IMR-90 (cell line): ENCODE results near the gene CFAP161. TPM values are rescaled to one million over a fixed set of nuclear protein-coding genes. Genes with fewer than 3 reads are reported as not detected.
A peak's percentile ranks its signal among the peaks of the same experiment; 100 is the strongest.

Source experiments
- ATAC-seq: fragments of 200-7000 bp; cut with Tn5 transposase; 2 replicates; pipeline ENCODE4 v1.9.1; 2020; ENCODE audit warnings: low read depth, mild to moderate bottlenecking, moderate library complexity
- BruUV-seq: library from RNA; stranded (reverse); fragments of 400-500 nt; replicated peaks from 2 replicates; lab custom pipeline; 2021; lab: Mats Ljungman, UMichigan
- CTCF ChIA-PET: fragments of 300-600 bp; formaldehyde crosslinking; extraction: SDS; loops from one replicate; lab custom pipeline; 2021; ENCODE audit warnings: antibody characterized with exemption; lab: Yijun Ruan, JAX
- POLR2A ChIA-PET: fragments of 300-600 bp; sonication (Branson Sonifier 250); formaldehyde crosslinking; loops from one replicate; lab custom pipeline; 2022; ENCODE audit warnings: antibody characterized with exemption; ENCODE audit not compliant: unreplicated experiment; lab: Charles Lee
- DNase-seq: peaks from one replicate; pipeline ENCODE4 v3.0.0; 2013
- H2AFZ ChIP-seq: replicated peaks from 2 replicates; pipeline ENCODE3; 2013; ENCODE audit warnings: low read length, mild to moderate bottlenecking; ENCODE audit not compliant: poor library complexity
- H2AK5ac ChIP-seq: 2 replicates; pipeline ENCODE4 v1.6.1; 2013; ENCODE audit warnings: low read depth, low read length, inconsistent platforms
- H2AK9ac ChIP-seq: replicated peaks from 2 replicates; pipeline ENCODE3; 2013; ENCODE audit warnings: mild to moderate bottlenecking, low read depth, low read length, moderate library complexity; ENCODE audit not compliant: poor library complexity
- H2BK120ac ChIP-seq: 2 replicates; pipeline ENCODE4 v1.6.1; 2013; ENCODE audit warnings: low read depth, low read length, inconsistent platforms
- H2BK15ac ChIP-seq: 3 replicates; pipeline ENCODE4 v1.6.1; 2013; ENCODE audit warnings: low read depth, low read length, inconsistent platforms
- H2BK20ac ChIP-seq: 2 replicates; pipeline ENCODE4 v1.6.1; 2013; ENCODE audit warnings: low read depth, mild to moderate bottlenecking, inconsistent platforms, low read length, moderate library complexity
- H2BK5ac ChIP-seq: 2 replicates; pipeline ENCODE4 v1.6.1; 2013; ENCODE audit warnings: mild to moderate bottlenecking, low read depth, low read length, inconsistent platforms; ENCODE audit not compliant: poor library complexity, severe bottlenecking
- H3K14ac ChIP-seq: replicated peaks from 2 replicates; pipeline ENCODE4 v1.6.1; 2013; ENCODE audit warnings: low read depth, low read length, inconsistent platforms
- H3K18ac ChIP-seq: 2 replicates; pipeline ENCODE4 v1.6.1; 2013; ENCODE audit warnings: low read depth, low read length, control low read depth
- H3K23ac ChIP-seq: 2 replicates; pipeline ENCODE4 v1.6.1; 2013; ENCODE audit warnings: low read depth, low read length, inconsistent platforms
- H3K27ac ChIP-seq: 2 replicates; pipeline ENCODE4 v1.5.1; 2013; ENCODE audit warnings: mild to moderate bottlenecking, control low read depth, low read length; ENCODE audit not compliant: insufficient read depth
- H3K27me3 ChIP-seq: 2 replicates; pipeline ENCODE4 v1.6.1; 2013; ENCODE audit warnings: low read length; ENCODE audit not compliant: control insufficient read depth, insufficient read depth
- H3K36me3 ChIP-seq: 2 replicates; pipeline ENCODE4 v1.6.1; 2013; ENCODE audit warnings: low read length, mixed read lengths; ENCODE audit not compliant: control insufficient read depth, insufficient read depth
- H3K4ac ChIP-seq: 2 replicates; pipeline ENCODE4 v1.6.1; 2013; ENCODE audit warnings: low read depth, low read length, inconsistent platforms
- H3K4me1 ChIP-seq: 2 replicates; pipeline ENCODE4 v1.6.1; 2013; ENCODE audit warnings: low read length, mixed read lengths; ENCODE audit not compliant: control insufficient read depth, insufficient read depth
- H3K4me2 ChIP-seq: 2 replicates; pipeline ENCODE4 v1.6.1; 2013; ENCODE audit warnings: low read depth, mild to moderate bottlenecking, control low read depth, low read length, moderate library complexity
- H3K4me3 ChIP-seq: 2 replicates; pipeline ENCODE4 v1.5.1; 2013; ENCODE audit warnings: low read depth, mild to moderate bottlenecking, control low read depth, low read length, moderate library complexity; ENCODE audit not compliant: insufficient read depth
- H3K56ac ChIP-seq: 2 replicates; pipeline ENCODE4 v1.6.1; 2013; ENCODE audit warnings: low read length, inconsistent platforms; ENCODE audit not compliant: insufficient read depth; ENCODE audit errors: extremely low read depth
- H3K79me1 ChIP-seq, 2 experiments: 2 replicates each; pipeline ENCODE4 v1.6.1; 2013; ENCODE audit warnings: low read length in 2 of 2, inconsistent platforms in 1 of 2, low read depth in 1 of 2
- H3K9ac ChIP-seq: 2 replicates; pipeline ENCODE4 v1.6.1; 2013; ENCODE audit warnings: low read depth, low read length, control low read depth
- H3K9me1 ChIP-seq: 2 replicates; pipeline ENCODE4 v1.6.1; 2013; ENCODE audit warnings: low read length, inconsistent platforms; ENCODE audit not compliant: insufficient read depth
- H3K9me3 ChIP-seq: 2 replicates; pipeline ENCODE4 v1.6.1; 2013; ENCODE audit warnings: low read length; ENCODE audit not compliant: control insufficient read depth, insufficient read depth
- H4K20me1 ChIP-seq: 2 replicates; pipeline ENCODE4 v1.6.1; 2013; ENCODE audit warnings: low read length, inconsistent platforms; ENCODE audit not compliant: insufficient read depth
- H4K5ac ChIP-seq: 2 replicates; pipeline ENCODE4 v1.6.1; 2013; ENCODE audit warnings: mild to moderate bottlenecking, low read depth, low read length, control low read depth
- H4K8ac ChIP-seq, 2 experiments: 2 replicates each; pipeline ENCODE4 v1.6.1; 2013; ENCODE audit warnings: low read depth in 2 of 2, low read length in 2 of 2, control low read depth in 1 of 2, inconsistent platforms in 1 of 2
- H4K91ac ChIP-seq: 2 replicates; pipeline ENCODE4 v1.6.1; 2013; ENCODE audit warnings: low read depth, low read length, inconsistent platforms; ENCODE audit not compliant: insufficient read depth
- BHLHE40 ChIP-seq: fragments of 150-350 bp; IDR thresholded peaks from 2 replicates; pipeline ENCODE4 v1.6.1; 2016; ENCODE audit warnings: mild to moderate bottlenecking, low read depth, low read length
- CEBPB ChIP-seq: IDR thresholded peaks from 2 replicates; pipeline ENCODE4 v1.6.1; 2012; ENCODE audit warnings: low read depth, low read length, improper control_type of control experiment
- CHD1 ChIP-seq: IDR thresholded peaks from 2 replicates; pipeline ENCODE4 v1.6.1; 2012; ENCODE audit warnings: low read depth, low read length, improper control_type of control experiment
- FOS ChIP-seq: fragments of 150-350 bp; IDR thresholded peaks from 2 replicates; pipeline ENCODE4 v1.6.1; 2016; ENCODE audit warnings: low read depth, low read length
- MAFK ChIP-seq: IDR thresholded peaks from 2 replicates; pipeline ENCODE4 v1.6.1; 2012; ENCODE audit warnings: low read depth, low read length, improper control_type of control experiment
- MXI1 ChIP-seq: IDR thresholded peaks from 2 replicates; pipeline ENCODE4 v1.6.1; 2012; ENCODE audit warnings: low read depth, mild to moderate bottlenecking, low read length, moderate library complexity, borderline replicate concordance
- NFE2L2 ChIP-seq: fragments of 150-350 bp; IDR thresholded peaks from 2 replicates; pipeline ENCODE4 v1.6.1; 2016; ENCODE audit warnings: low read depth, mild to moderate bottlenecking, low read length
- POLR2A ChIP-seq: IDR thresholded peaks from 2 replicates; pipeline ENCODE4 v1.6.1; 2012; ENCODE audit warnings: mild to moderate bottlenecking, low read depth, low read length
- RAD21 ChIP-seq: IDR thresholded peaks from 2 replicates; pipeline ENCODE4 v1.6.1; 2012; ENCODE audit warnings: low read length, improper control_type of control experiment
- RCOR1 ChIP-seq: IDR thresholded peaks from 2 replicates; pipeline ENCODE4 v1.6.1; 2012; ENCODE audit warnings: mild to moderate bottlenecking, low read length, improper control_type of control experiment; ENCODE audit not compliant: insufficient replicate concordance
- RFX5 ChIP-seq: IDR thresholded peaks from 2 replicates; pipeline ENCODE4 v1.8.0; 2012; ENCODE audit warnings: low read depth, mild to moderate bottlenecking, low read length, moderate library complexity
- SMC3 ChIP-seq: fragments of 150-350 bp; IDR thresholded peaks from 2 replicates; pipeline ENCODE4 v1.6.1; 2016; ENCODE audit warnings: low read depth, mild to moderate bottlenecking, antibody characterized with exemption, low read length, moderate library complexity
- WGBS, 2 experiments: methylation state at CpG; one replicate each; pipeline versions ENCODE4 v1.1.5 to v1.1.7; 2013; ENCODE audit warnings: missing lambda C conversion rate in 2 of 2; ENCODE audit not compliant: insufficient read length in 1 of 2; ENCODE audit errors: extremely low coverage in 2 of 2; 5-methylcytosine and 5-hydroxymethylcytosine counted together
- dilution Hi-C: fragments of 300-500 bp; cut with HindIII; formaldehyde crosslinking; loops from one replicate; pipeline ENCODE4 v1.14.3; 2018; ENCODE audit warnings: low sequenced_read_pairs; ENCODE audit not compliant: unreplicated experiment
- in situ Hi-C: fragments of 300-500 bp; cut with MboI; formaldehyde crosslinking; loops from 3 replicates; pipeline ENCODE4 v1.14.3; 2019; ENCODE audit warnings: low sequenced_read_pairs, inconsistent platforms, mixed read lengths
- intact Hi-C: fragments of 100-400 bp; cut with micrococcal nuclease; formaldehyde crosslinking; loops from 2 replicates; pipeline ENCODE4 v1.10.0; 2022
- polyA plus RNA-seq, 3 experiments: library from polyadenylated mRNA; depleted of rRNA; stranded (reverse); fragments of >200 nt; gene quantifications; 2 replicates each; pipeline ENCODE4 v1.2.3, GENCODE V29; 2012; ENCODE audit warnings: low replicate concordance in 1 of 3
- total RNA-seq: library from RNA; depleted of rRNA; stranded (reverse); fragments of >200 nt; gene quantifications from 2 replicates; pipeline ENCODE4 v1.2.3, GENCODE V29; 2012
- TF ChIP-seq, protein P1 (sequence below): conservative IDR thresholded peaks from 2 replicates; pipeline ENCODE4 v1.5.1; 2012; ENCODE audit warnings: mild to moderate bottlenecking, low read depth, low read length, improper control_type of control experiment
- TF ChIP-seq, protein P2 (sequence below): fragments of 150-350 bp; IDR thresholded peaks from 2 replicates; pipeline ENCODE4 v1.6.1; 2016; ENCODE audit warnings: low read depth, mild to moderate bottlenecking, low read length, moderate library complexity, borderline replicate concordance
- TF ChIP-seq, protein P3 (sequence below): fragments of 150-350 bp; IDR thresholded peaks from 2 replicates; pipeline ENCODE4 v1.6.1; 2017; ENCODE audit warnings: mild to moderate bottlenecking, antibody characterized with exemption, low read length, low read depth

The CFAP161 gene
- total and polyA plus RNA-seq, 2 of the 4 experiments (the other 2 are of a cell fraction): not detected

DNA sequence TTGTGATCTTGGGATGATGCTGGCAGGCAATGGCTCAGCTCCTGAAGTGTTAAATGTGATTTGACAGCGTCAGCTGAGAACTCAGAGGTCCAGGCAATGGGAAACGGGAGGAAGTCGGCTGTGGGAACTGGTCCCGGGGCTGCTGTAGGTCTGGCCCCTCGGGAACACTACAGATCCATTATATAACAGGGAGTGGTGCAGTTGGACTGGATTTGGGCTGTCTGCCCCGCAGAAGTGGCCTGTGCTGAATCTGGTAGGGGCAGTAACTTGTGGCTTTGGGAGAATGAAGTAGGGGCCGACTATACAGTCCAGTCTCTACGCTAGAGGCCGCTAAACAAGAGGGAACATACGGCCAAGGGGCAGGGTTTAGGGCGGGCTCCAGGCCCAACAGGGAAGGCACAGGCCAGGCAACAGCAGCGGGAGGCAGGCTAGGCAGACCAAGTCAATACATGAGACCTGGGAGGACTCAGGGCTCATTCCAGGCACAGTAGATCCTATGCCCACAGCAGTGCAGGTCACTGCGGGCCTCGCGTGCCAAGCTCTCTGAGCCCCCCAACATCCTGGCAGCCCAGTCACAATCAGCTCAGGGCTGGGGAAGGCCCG, 42.3 kb downstream of the CFAP161 start:
- Histone ChIP-seq H3K9ac (no peak overlapping the region), H4K5ac (no peak overlapping the region), H3K27me3 (no peaks in the 10 kb centered on the region), H3K9me3 (no peaks in the 10 kb centered on the region), H3K23ac (no peak overlapping the region), H2AK5ac (peak overlapping the region; percentile 43), H3K9me1 (0 out of 2 replicates have a peak, but pooled peaks cover 4% of the 10 kb centered on the region), H3K4ac (no peak overlapping the region), H2BK5ac (no peak overlapping the region), H2BK120ac (peak overlapping the region; percentile 14; the same call in 1 of the 2 replicates), H3K56ac (no peak overlapping the region), H3K14ac (0 out of 2 replicates have a peak overlapping the region, but pooled peaks have one; percentile 15), H3K36me3 (no peaks in the 10 kb centered on the region), H2AK9ac (no peak overlapping the region), H3K4me3 (no peak overlapping the region), H4K20me1 (no peaks in the 10 kb centered on the region), H3K4me1 (peaks cover 8% of the 10 kb centered on the region), H2BK15ac (no peak overlapping the region), H3K27ac (no peak overlapping the region), H4K8ac (no peak overlapping the region), H3K4me2 (no peak overlapping the region), H2AFZ (peak overlapping the region; percentile 19), H3K79me1 (no peaks in the 10 kb centered on the region), H3K18ac (no peak overlapping the region), H2BK20ac (no peak overlapping the region), H4K91ac (no peak overlapping the region)
- DNase-seq (no peak), ATAC-seq (no peak)
- BruUV-seq: no TSS peak
- in situ Hi-C loops: no loop called here
- WGBS, 2 experiments: 64% methylated on average over 4 of the region's 16 CpGs; no CpG with 5 or more reads in 1 of the 2 experiments
- intact Hi-C loops: no loop called here
- dilution Hi-C loops: no loop called here
- ChIA-PET CTCF (no interaction called here), POLR2A (no interaction called here)
- TF ChIP-seq NFE2L2 (no peak), FOS (no peak), SMC3 (no peak), BHLHE40 (no peak), CHD1 (no peak), RFX5 (no peak), MXI1 (no peak), RCOR1 (no peak), MAFK (no peak), RAD21 (no peak), POLR2A (no peak), CEBPB (no peak)
- TF ChIP-seq, protein P1, sequence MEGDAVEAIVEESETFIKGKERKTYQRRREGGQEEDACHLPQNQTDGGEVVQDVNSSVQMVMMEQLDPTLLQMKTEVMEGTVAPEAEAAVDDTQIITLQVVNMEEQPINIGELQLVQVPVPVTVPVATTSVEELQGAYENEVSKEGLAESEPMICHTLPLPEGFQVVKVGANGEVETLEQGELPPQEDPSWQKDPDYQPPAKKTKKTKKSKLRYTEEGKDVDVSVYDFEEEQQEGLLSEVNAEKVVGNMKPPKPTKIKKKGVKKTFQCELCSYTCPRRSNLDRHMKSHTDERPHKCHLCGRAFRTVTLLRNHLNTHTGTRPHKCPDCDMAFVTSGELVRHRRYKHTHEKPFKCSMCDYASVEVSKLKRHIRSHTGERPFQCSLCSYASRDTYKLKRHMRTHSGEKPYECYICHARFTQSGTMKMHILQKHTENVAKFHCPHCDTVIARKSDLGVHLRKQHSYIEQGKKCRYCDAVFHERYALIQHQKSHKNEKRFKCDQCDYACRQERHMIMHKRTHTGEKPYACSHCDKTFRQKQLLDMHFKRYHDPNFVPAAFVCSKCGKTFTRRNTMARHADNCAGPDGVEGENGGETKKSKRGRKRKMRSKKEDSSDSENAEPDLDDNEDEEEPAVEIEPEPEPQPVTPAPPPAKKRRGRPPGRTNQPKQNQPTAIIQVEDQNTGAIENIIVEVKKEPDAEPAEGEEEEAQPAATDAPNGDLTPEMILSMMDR: no peak
- TF ChIP-seq, protein P2, sequence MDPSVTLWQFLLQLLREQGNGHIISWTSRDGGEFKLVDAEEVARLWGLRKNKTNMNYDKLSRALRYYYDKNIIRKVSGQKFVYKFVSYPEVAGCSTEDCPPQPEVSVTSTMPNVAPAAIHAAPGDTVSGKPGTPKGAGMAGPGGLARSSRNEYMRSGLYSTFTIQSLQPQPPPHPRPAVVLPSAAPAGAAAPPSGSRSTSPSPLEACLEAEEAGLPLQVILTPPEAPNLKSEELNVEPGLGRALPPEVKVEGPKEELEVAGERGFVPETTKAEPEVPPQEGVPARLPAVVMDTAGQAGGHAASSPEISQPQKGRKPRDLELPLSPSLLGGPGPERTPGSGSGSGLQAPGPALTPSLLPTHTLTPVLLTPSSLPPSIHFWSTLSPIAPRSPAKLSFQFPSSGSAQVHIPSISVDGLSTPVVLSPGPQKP: no peak
- TF ChIP-seq, protein P3, sequence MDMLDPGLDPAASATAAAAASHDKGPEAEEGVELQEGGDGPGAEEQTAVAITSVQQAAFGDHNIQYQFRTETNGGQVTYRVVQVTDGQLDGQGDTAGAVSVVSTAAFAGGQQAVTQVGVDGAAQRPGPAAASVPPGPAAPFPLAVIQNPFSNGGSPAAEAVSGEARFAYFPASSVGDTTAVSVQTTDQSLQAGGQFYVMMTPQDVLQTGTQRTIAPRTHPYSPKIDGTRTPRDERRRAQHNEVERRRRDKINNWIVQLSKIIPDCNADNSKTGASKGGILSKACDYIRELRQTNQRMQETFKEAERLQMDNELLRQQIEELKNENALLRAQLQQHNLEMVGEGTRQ: no peak
